Karpas-422 (cell line): ENCODE measurements around the gene SRRM3. TPM values are rescaled to one million over a fixed set of nuclear protein-coding genes. Genes with fewer than 3 reads are reported as not detected.
A peak's percentile ranks its signal among the peaks of the same experiment; 100 is the strongest.

Source experiments
- DNase-seq: peaks from one replicate; pipeline ENCODE4 v3.0.0-alpha.2; 2015
- H2AFZ ChIP-seq: fragments of 200-600 bp; sonication (generic); 2 replicates; pipeline ENCODE4 v1.6.1; 2014; ENCODE audit warnings: antibody characterized with exemption, low read length, mixed read lengths
- H3K27ac ChIP-seq: fragments of 200-600 bp; sonication (generic); 2 replicates; pipeline ENCODE4 v1.5.1; 2014; ENCODE audit warnings: mild to moderate bottlenecking, low read length, moderate library complexity
- H3K27me3 ChIP-seq: fragments of 200-600 bp; sonication (generic); 2 replicates; pipeline ENCODE4 v1.6.1; 2014; ENCODE audit warnings: low read length, mixed read lengths
- H3K36me3 ChIP-seq: fragments of 200-600 bp; sonication (generic); 2 replicates; pipeline ENCODE4 v1.6.1; 2014; ENCODE audit warnings: low read length, mixed read lengths; ENCODE audit not compliant: insufficient read depth
- H3K4me1 ChIP-seq: fragments of 200-600 bp; sonication (generic); 2 replicates; pipeline ENCODE4 v1.6.1; 2014; ENCODE audit warnings: mild to moderate bottlenecking, low read length, mixed read lengths
- H3K4me2 ChIP-seq: fragments of 200-600 bp; sonication (generic); 2 replicates; pipeline ENCODE4 v1.6.1; 2014; ENCODE audit warnings: low read length, low read depth, mild to moderate bottlenecking; ENCODE audit not compliant: poor library complexity, severe bottlenecking
- H3K4me3 ChIP-seq: fragments of 200-600 bp; sonication (generic); 2 replicates; pipeline ENCODE4 v1.5.1; 2014; ENCODE audit warnings: mild to moderate bottlenecking, antibody characterized with exemption, low read length, mixed read lengths
- H3K79me2 ChIP-seq: fragments of 200-600 bp; sonication (generic); 2 replicates; pipeline ENCODE4 v1.6.1; 2014; ENCODE audit warnings: mild to moderate bottlenecking, low read length, mixed read lengths
- H3K9ac ChIP-seq: fragments of 200-600 bp; sonication (generic); 2 replicates; pipeline ENCODE4 v1.6.0; 2014; ENCODE audit warnings: low read length
- H3K9me2 ChIP-seq: fragments of 200-600 bp; sonication (generic), shearing (Covaris generic); replicated peaks from 2 replicates; pipeline ENCODE4 v1.6.0; 2014; ENCODE audit warnings: mild to moderate bottlenecking, low read length, moderate library complexity; ENCODE audit not compliant: insufficient read depth
- H3K9me3 ChIP-seq: fragments of 300-700, 200-600 bp; sonication (generic); 2 replicates; pipeline ENCODE4 v1.6.1; 2014; ENCODE audit warnings: low read length, mixed read lengths
- H4K20me1 ChIP-seq: fragments of 200-600 bp; sonication (generic); 2 replicates; pipeline ENCODE4 v1.6.1; 2014; ENCODE audit warnings: mild to moderate bottlenecking, antibody characterized with exemption, low read length, low read depth; ENCODE audit not compliant: insufficient read depth
- total RNA-seq: library from RNA; depleted of rRNA; stranded (reverse); fragments of >200 nt; shearing (Covaris generic); gene quantifications from 2 replicates; pipeline ENCODE4 v1.2.3, GENCODE V29; 2014; ENCODE audit warnings: low replicate concordance

The SRRM3 gene
- total RNA-seq, 1 experiment from 2014 or later = not detected

- H3K4me3 ChIP-seq = no peak overlapping the region
- H2AFZ ChIP-seq = no peak overlapping the region
- H3K36me3 ChIP-seq = no peaks in the 10 kb centered on the region
- no peak overlapping the region for H3K9ac ChIP-seq
- H3K79me2 ChIP-seq = no peaks in the 10 kb centered on the region
- H3K4me1 ChIP-seq = peaks cover 2% of the 10 kb centered on the region; the same call in 1 of the 2 replicates
- H4K20me1 ChIP-seq = no peaks in the 10 kb centered on the region
- no peaks in the 10 kb centered on the region for H3K9me3 ChIP-seq
- no peak overlapping the region for H3K4me2 ChIP-seq
- no peak overlapping the region for H3K27ac ChIP-seq
- DNase-seq = no peak
- no peaks in the 10 kb centered on the region for H3K27me3 ChIP-seq
- H3K9me2 ChIP-seq = no peaks in the 10 kb centered on the region
These were observed 19.3 kb upstream of the SRRM3 start for GRCh38 chr7:76182225-76182960.

GRCh38 chr7:76185187-76185896 lies 16.4 kb upstream of the SRRM3 start:
- Histone ChIP-seq H3K36me3 (no peaks in the 10 kb centered on the region), H3K79me2 (no peaks in the 10 kb centered on the region), H2AFZ (no peak overlapping the region), H3K4me2 (no peak overlapping the region), H3K9me2 (no peaks in the 10 kb centered on the region), H3K27ac (no peak overlapping the region), H4K20me1 (no peaks in the 10 kb centered on the region), H3K9ac (no peak overlapping the region), H3K27me3 (no peaks in the 10 kb centered on the region), H3K9me3 (no peaks in the 10 kb centered on the region), H3K4me1 (no peaks in the 10 kb centered on the region), H3K4me3 (no peak overlapping the region)
- DNase-seq = no peak

DNA sequence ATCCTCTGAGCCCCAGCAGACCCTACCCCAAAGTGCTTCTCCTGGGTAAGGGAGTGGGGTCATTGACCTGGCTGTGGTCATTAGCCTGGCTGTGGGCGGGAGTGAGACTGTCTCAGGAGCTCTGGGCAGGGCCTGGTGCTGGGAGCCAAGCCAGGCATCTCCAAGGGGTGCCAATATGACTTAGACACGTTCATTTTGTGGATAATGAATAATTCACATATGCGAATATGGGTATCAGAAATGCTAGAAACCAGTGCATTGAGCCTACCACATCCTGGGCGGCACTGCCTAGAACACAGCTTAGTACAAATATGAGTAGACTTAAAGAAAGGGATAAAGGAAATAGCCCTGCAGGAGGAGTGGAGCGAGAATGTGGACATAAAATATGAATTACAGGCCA lies 14.4 kb upstream of the SRRM3 start:
- Histone ChIP-seq H3K9ac (no peak overlapping the region), H3K9me2 (no peaks in the 10 kb centered on the region), H3K79me2 (no peaks in the 10 kb centered on the region), H3K4me2 (no peak overlapping the region), H3K4me1 (no peaks in the 10 kb centered on the region), H3K27me3 (no peaks in the 10 kb centered on the region), H3K27ac (no peak overlapping the region), H3K9me3 (no peaks in the 10 kb centered on the region), H3K36me3 (no peaks in the 10 kb centered on the region), H4K20me1 (no peaks in the 10 kb centered on the region), H2AFZ (no peak overlapping the region), H3K4me3 (no peak overlapping the region)
- DNase-seq = no peak

- no peak for DNase-seq
- H3K9me3 ChIP-seq = no peaks in the 10 kb centered on the region
- H3K4me1 ChIP-seq = no peaks in the 10 kb centered on the region
These were observed 12.4 kb upstream of the SRRM3 start for GRCh38 chr7:76189276-76189675.

DNA sequence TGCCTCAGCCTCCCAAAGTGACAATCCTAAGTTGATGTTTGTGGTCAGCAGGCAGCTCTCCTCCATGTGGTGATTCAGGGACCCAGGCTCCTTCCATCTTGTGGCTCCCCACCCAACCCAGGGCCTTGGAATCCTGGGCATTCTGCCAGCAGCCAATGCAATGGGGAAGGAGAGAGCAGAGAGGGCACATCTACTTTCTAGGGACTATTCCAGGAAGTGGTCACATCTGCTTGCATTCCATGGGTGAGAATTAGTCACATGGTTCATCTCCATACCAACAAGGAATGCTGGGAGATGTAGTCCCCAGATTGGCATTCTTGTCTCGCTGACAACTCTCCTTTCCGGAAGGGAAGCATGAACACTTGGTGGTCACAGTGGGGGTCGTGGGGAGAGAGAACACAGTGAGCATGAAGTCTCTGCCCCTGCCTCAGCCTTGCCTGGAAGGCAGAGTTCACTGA lies 9.9 kb upstream of the SRRM3 start:
- no peaks in the 10 kb centered on the region for H3K79me2 ChIP-seq
- no peaks in the 10 kb centered on the region for H3K9me3 ChIP-seq
- H3K9me2 ChIP-seq = no peaks in the 10 kb centered on the region
- H3K27ac ChIP-seq = no peak overlapping the region
- H3K4me2 ChIP-seq = no peak overlapping the region
- no peaks in the 10 kb centered on the region for H3K36me3 ChIP-seq
- H3K4me1 ChIP-seq = no peaks in the 10 kb centered on the region
- peak; percentile 65 for DNase-seq
- no peak overlapping the region for H3K9ac ChIP-seq
- no peaks in the 10 kb centered on the region for H3K27me3 ChIP-seq
- no peaks in the 10 kb centered on the region for H4K20me1 ChIP-seq
- H3K4me3 ChIP-seq = no peak overlapping the region
- no peak overlapping the region for H2AFZ ChIP-seq

More at GRCh38 chr7:76189276-76189675, 12.4 kb upstream of the SRRM3 start:
- Histone ChIP-seq H3K4me3 (no peak overlapping the region), H3K27me3 (no peaks in the 10 kb centered on the region), H4K20me1 (no peaks in the 10 kb centered on the region), H3K79me2 (no peaks in the 10 kb centered on the region), H3K9me2 (no peaks in the 10 kb centered on the region), H3K27ac (no peak overlapping the region), H3K9ac (no peak overlapping the region), H3K36me3 (no peaks in the 10 kb centered on the region), H2AFZ (no peak overlapping the region), H3K4me2 (no peak overlapping the region)

GRCh38 chr7:76193466-76193865 lies 8.2 kb upstream of the SRRM3 start:
- H3K9me2 ChIP-seq = no peaks in the 10 kb centered on the region

DNA sequence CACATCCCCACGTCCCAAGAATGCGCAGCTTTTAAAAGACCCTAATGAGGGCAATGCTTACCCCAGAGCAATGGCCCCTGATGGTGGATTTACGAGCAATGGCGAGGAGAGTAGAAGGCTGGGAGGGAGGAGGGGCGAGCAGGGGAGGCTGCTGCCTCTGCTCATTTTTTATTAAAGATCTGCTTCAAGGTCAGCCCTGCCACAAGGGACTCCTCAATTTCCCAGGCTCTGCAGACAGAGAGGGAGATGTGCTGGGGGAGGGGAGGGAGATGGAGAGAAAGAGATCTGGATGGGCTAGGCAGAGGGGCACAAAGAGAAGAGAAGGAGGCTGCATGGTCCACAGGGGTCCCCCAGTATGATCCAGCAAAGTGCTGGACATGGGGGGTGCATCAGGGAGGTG lies 7.8 kb upstream of the SRRM3 start:
- H3K9me2 ChIP-seq = no peaks in the 10 kb centered on the region
- DNase-seq = no peak
- H3K79me2 ChIP-seq = no peaks in the 10 kb centered on the region
- H4K20me1 ChIP-seq = no peaks in the 10 kb centered on the region
- no peak overlapping the region for H3K4me3 ChIP-seq
- H3K4me1 ChIP-seq = no peaks in the 10 kb centered on the region
- H3K36me3 ChIP-seq = no peaks in the 10 kb centered on the region
- H3K4me2 ChIP-seq = no peak overlapping the region
- no peak overlapping the region for H2AFZ ChIP-seq
- H3K27ac ChIP-seq = no peak overlapping the region
- no peaks in the 10 kb centered on the region for H3K9me3 ChIP-seq
- no peaks in the 10 kb centered on the region for H3K27me3 ChIP-seq
- no peak overlapping the region for H3K9ac ChIP-seq

More at GRCh38 chr7:76193466-76193865, 8.2 kb upstream of the SRRM3 start:
- DNase-seq = no peak
- Histone ChIP-seq H3K4me3 (no peak overlapping the region), H4K20me1 (no peaks in the 10 kb centered on the region), H3K27ac (no peak overlapping the region), H3K27me3 (no peaks in the 10 kb centered on the region), H3K9ac (no peak overlapping the region), H2AFZ (no peak overlapping the region), H3K4me2 (no peak overlapping the region), H3K79me2 (no peaks in the 10 kb centered on the region), H3K4me1 (no peaks in the 10 kb centered on the region), H3K9me3 (no peaks in the 10 kb centered on the region), H3K36me3 (no peaks in the 10 kb centered on the region)

GRCh38 chr7:76196786-76197185 lies 4.9 kb upstream of the SRRM3 start:
- Histone ChIP-seq H3K4me2 (no peak overlapping the region), H3K9ac (no peak overlapping the region), H3K79me2 (no peaks in the 10 kb centered on the region), H3K4me3 (no peak overlapping the region), H4K20me1 (no peaks in the 10 kb centered on the region), H3K27ac (no peak overlapping the region), H3K36me3 (no peaks in the 10 kb centered on the region), H2AFZ (no peak overlapping the region), H3K4me1 (no peaks in the 10 kb centered on the region), H3K27me3 (no peaks in the 10 kb centered on the region), H3K9me3 (no peaks in the 10 kb centered on the region), H3K9me2 (no peaks in the 10 kb centered on the region)
- DNase-seq = no peak
